Spleen (tissue), 7 donors: ENCODE data around the gene CFAP99.

Source experiments
- POLR2A ChIP-seq, 3 donors: fragments of 450-650 bp; IDR thresholded peaks; one replicate each; pipeline ENCODE4 v1.5.1; 2017; ENCODE audit warnings: antibody characterized with exemption in 3 of 3, mild to moderate bottlenecking in 1 of 3
- POLR2AphosphoS5 ChIP-seq, 3 donors: sonication (generic); formaldehyde crosslinking; IDR thresholded peaks; one replicate each; pipeline ENCODE4 v1.5.1; 2017; ENCODE audit warnings: antibody characterized with exemption in 3 of 3
- TF ChIP-seq, protein P1 (sequence below), 11 experiments: fragments of 200-600 bp in 7 of 11; fragments of 450-650 bp in 4 of 11; sonication (generic) in 4 of 11; IDR thresholded peaks in 8 of 11; conservative IDR thresholded peaks in 3 of 11; 1 replicate in 7 of 11; 2 replicates in 4 of 11; pipeline versions ENCODE4 v1.4.0 to v1.8.0; 2016 to 2021; ENCODE audit warnings: antibody characterized with exemption in 11 of 11, inconsistent platforms in 4 of 11, mild to moderate bottlenecking in 1 of 11
- donor health status: DM: no; HTN: no; CAD: no; lungs with moderate emphysema.
- donor health status: DM: no; HTN: no; CAD: no.
- donor health status: DM: no; HTN: no; CAD: no.

DNA sequence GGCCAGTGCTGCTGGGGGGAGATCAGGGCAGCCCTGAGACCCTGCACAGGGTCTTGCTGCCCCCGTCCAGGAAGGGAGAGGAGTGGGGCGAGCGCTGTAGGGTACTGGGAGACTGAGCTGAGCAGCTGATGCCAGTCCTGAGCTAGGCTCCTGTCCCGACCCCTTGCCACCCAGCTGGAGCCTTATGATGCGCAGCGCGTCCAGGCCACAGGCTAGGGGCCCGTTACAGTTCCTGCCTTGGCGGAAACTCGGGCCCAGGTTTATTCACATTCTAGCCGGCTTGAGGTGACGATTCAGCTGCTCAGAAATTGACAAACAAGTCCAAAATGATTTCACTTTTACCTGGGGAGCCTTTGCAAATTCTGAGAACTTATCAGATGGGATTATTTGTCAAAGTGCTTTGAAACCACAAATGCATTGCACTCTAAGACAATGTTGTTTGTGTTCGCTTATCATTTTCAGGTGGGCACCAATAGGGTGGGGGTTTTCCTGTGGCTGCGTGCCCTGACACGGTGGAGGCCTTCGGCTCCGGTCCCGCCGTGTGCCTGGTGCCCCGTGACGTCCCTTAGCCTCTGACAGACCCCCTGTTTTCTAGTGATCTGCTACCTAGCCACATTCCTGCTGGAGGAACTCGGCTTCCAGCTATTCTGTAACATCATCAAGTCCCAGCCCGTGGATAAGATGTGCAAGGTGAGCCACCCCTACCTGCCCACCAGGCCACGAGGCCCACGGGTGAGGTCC is 18.9 kb downstream of the CFAP99 start:
- TF ChIP-seq POLR2A (IDR thresholded peaks at IDR 0.05) (no peak), POLR2AphosphoS5 (IDR thresholded peaks at IDR 0.05) (no peak)
- TF ChIP-seq, protein P1, sequence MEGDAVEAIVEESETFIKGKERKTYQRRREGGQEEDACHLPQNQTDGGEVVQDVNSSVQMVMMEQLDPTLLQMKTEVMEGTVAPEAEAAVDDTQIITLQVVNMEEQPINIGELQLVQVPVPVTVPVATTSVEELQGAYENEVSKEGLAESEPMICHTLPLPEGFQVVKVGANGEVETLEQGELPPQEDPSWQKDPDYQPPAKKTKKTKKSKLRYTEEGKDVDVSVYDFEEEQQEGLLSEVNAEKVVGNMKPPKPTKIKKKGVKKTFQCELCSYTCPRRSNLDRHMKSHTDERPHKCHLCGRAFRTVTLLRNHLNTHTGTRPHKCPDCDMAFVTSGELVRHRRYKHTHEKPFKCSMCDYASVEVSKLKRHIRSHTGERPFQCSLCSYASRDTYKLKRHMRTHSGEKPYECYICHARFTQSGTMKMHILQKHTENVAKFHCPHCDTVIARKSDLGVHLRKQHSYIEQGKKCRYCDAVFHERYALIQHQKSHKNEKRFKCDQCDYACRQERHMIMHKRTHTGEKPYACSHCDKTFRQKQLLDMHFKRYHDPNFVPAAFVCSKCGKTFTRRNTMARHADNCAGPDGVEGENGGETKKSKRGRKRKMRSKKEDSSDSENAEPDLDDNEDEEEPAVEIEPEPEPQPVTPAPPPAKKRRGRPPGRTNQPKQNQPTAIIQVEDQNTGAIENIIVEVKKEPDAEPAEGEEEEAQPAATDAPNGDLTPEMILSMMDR (IDR thresholded peaks at IDR 0.05 in 8 of 11, conservative IDR thresholded peaks at IDR 0.05 in 3 of 11): no peak
